HepG2 (cell line): ENCODE measurements around the gene AHSG. TPM values are rescaled to one million over a fixed set of nuclear protein-coding genes. Genes with fewer than 3 reads are reported as not detected.

Experiments used
- CENPT ChIP-seq: sonication (generic); formaldehyde crosslinking; IDR thresholded peaks from 2 replicates; pipeline ENCODE4 v1.8.0; 2022; ENCODE audit warnings: low read depth, mild to moderate bottlenecking, moderate library complexity, missing genetic modification reagents
- IKZF5 ChIP-seq: IDR thresholded peaks from 2 replicates; pipeline ENCODE4 v1.6.1; 2018; ENCODE audit warnings: missing genetic modification reagents, mild to moderate bottlenecking, missing compliant biosample characterization
- MBNL3 ChIP-seq: fragments of 250-450 bp; sonication (Bioruptor Pico); conservative IDR thresholded peaks from 2 replicates; pipeline ENCODE4 v1.8.0; 2022; ENCODE audit warnings: mild to moderate bottlenecking, inconsistent platforms
- NAIF1 ChIP-seq: sonication (generic); formaldehyde crosslinking; IDR thresholded peaks from 2 replicates; pipeline ENCODE4 v1.5.0; 2020; ENCODE audit warnings: mild to moderate bottlenecking, missing genetic modification reagents, borderline replicate concordance
- NFIB ChIP-seq: sonication (generic); formaldehyde crosslinking; IDR thresholded peaks from 2 replicates; pipeline ENCODE4 v1.9.0; 2021; ENCODE audit warnings: missing genetic modification reagents, mild to moderate bottlenecking, borderline replicate concordance
- NFKB2 ChIP-seq: sonication (generic); formaldehyde crosslinking; IDR thresholded peaks from 2 replicates; pipeline ENCODE4 v1.4.0; 2020; ENCODE audit warnings: missing genetic modification reagents, borderline replicate concordance
- SOX6 ChIP-seq, 2 experiments: fragments of 450-650 bp in 1 of 2; sonication (generic) in 1 of 2; formaldehyde crosslinking in 1 of 2; IDR thresholded peaks; 2 replicates each; pipeline versions ENCODE4 v1.4.0 to v1.6.1; 2017 to 2020; ENCODE audit warnings: antibody characterized with exemption in 1 of 2, mild to moderate bottlenecking in 1 of 2, missing genetic modification reagents in 1 of 2
- TBX3 ChIP-seq: fragments of 450-650 bp; IDR thresholded peaks from 2 replicates; pipeline ENCODE4 v1.6.1; 2017; ENCODE audit warnings: antibody characterized with exemption, mild to moderate bottlenecking, inconsistent platforms, borderline replicate concordance
- ZBTB25 ChIP-seq: IDR thresholded peaks from 2 replicates; pipeline ENCODE4 v1.6.1; 2018; ENCODE audit warnings: missing genetic modification reagents
- ZNF33B ChIP-seq: sonication (generic); formaldehyde crosslinking; IDR thresholded peaks from 2 replicates; pipeline ENCODE4 v1.5.1; 2020; ENCODE audit warnings: mild to moderate bottlenecking, missing genetic modification reagents
- ZNF432 ChIP-seq: sonication (generic); formaldehyde crosslinking; IDR thresholded peaks from 2 replicates; pipeline ENCODE4 v1.5.0; 2020; ENCODE audit warnings: missing genetic modification reagents, mild to moderate bottlenecking, borderline replicate concordance
- ZNF501 ChIP-seq: sonication (generic); formaldehyde crosslinking; IDR thresholded peaks from 2 replicates; pipeline ENCODE4 v1.5.1; 2020; ENCODE audit warnings: mild to moderate bottlenecking, moderate library complexity, missing genetic modification reagents
- ZNF557 ChIP-seq: sonication (generic); formaldehyde crosslinking; IDR thresholded peaks from 2 replicates; pipeline ENCODE4 v1.4.0; 2020; ENCODE audit warnings: missing genetic modification reagents
- ZNF614 ChIP-seq: IDR thresholded peaks from 2 replicates; pipeline ENCODE4 v1.6.1; 2018; ENCODE audit warnings: missing biosample characterization, missing genetic modification reagents, inconsistent platforms, borderline replicate concordance
- polyA plus RNA-seq, 8 experiments: library from polyadenylated mRNA; depleted of rRNA in 3 of 8; stranded (reverse) in 7 of 8; unstranded in 1 of 8; fragments of >200 nt; fragmentation: Illumina TruSeq in 4 of 8; extraction: Trizol in 4 of 8; gene quantifications; 2 replicates each; pipeline versions ENCODE4 v1.2.1 to v1.2.3, GENCODE V29; 2011 to 2016; ENCODE audit warnings: low read depth in 4 of 8, missing spikeins in 1 of 8, mixed read lengths in 1 of 8; ENCODE audit not compliant: insufficient read depth in 1 of 8
- total RNA-seq, 5 experiments: library from RNA; depleted of rRNA; stranded (reverse); fragments of >200 nt; fragmentation: Illumina TruSeq; extraction: Trizol; gene quantifications; 2 replicates each; pipeline ENCODE4 v1.2.3, GENCODE V29; 2016; ENCODE audit warnings: low read depth in 1 of 5
- TF ChIP-seq, protein P1 (sequence below): sonication (generic); formaldehyde crosslinking; IDR thresholded peaks from 2 replicates; pipeline ENCODE4 v1.9.0; 2021; ENCODE audit warnings: missing genetic modification reagents, borderline replicate concordance
- TF ChIP-seq, protein P2 (sequence below): sonication (generic); formaldehyde crosslinking; IDR thresholded peaks from one replicate; pipeline ENCODE4 v1.5.1; 2020; ENCODE audit warnings: mild to moderate bottlenecking, missing genetic modification reagents; ENCODE audit errors: not compliant biosample characterization

The AHSG gene
- total and polyA plus RNA-seq, 2 of the 13 experiments (the other 11 are each of a cell fraction or from before 2014, with no cell fraction given) = 2,043 to 19,152 TPM

- TF ChIP-seq ZNF33B (CRISPR knock-in tag) = no peak
- TF ChIP-seq ZNF557 (CRISPR knock-in tag) = 0 out of 2 replicates have a peak, but pooled peaks have one; percentile 8
- no peak for TF ChIP-seq SOX6 (IDR thresholded peaks at IDR 0.05)
- TF ChIP-seq SOX6 (CRISPR knock-in tag; IDR thresholded peaks at IDR 0.05) = no peak
- no peak for TF ChIP-seq CENPT
- TF ChIP-seq, protein P1, sequence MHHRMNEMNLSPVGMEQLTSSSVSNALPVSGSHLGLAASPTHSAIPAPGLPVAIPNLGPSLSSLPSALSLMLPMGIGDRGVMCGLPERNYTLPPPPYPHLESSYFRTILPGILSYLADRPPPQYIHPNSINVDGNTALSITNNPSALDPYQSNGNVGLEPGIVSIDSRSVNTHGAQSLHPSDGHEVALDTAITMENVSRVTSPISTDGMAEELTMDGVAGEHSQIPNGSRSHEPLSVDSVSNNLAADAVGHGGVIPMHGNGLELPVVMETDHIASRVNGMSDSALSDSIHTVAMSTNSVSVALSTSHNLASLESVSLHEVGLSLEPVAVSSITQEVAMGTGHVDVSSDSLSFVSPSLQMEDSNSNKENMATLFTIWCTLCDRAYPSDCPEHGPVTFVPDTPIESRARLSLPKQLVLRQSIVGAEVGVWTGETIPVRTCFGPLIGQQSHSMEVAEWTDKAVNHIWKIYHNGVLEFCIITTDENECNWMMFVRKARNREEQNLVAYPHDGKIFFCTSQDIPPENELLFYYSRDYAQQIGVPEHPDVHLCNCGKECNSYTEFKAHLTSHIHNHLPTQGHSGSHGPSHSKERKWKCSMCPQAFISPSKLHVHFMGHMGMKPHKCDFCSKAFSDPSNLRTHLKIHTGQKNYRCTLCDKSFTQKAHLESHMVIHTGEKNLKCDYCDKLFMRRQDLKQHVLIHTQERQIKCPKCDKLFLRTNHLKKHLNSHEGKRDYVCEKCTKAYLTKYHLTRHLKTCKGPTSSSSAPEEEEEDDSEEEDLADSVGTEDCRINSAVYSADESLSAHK (CRISPR knock-in tag) = no peak
- no peak for TF ChIP-seq ZNF501 (CRISPR knock-in tag)
- no peak for TF ChIP-seq NAIF1 (CRISPR knock-in tag)
- no peak for TF ChIP-seq ZBTB25 (CRISPR knock-in tag)
- TF ChIP-seq ZNF614 = no peak; the same call in 1 of the 2 replicates
- no peak for TF ChIP-seq IKZF5
- no peak for TF ChIP-seq NFKB2
- TF ChIP-seq ZNF432 (CRISPR knock-in tag) = no peak
- no peak for TF ChIP-seq NFIB (CRISPR knock-in tag)
- TF ChIP-seq MBNL3 = no peak
- TF ChIP-seq, protein P2, sequence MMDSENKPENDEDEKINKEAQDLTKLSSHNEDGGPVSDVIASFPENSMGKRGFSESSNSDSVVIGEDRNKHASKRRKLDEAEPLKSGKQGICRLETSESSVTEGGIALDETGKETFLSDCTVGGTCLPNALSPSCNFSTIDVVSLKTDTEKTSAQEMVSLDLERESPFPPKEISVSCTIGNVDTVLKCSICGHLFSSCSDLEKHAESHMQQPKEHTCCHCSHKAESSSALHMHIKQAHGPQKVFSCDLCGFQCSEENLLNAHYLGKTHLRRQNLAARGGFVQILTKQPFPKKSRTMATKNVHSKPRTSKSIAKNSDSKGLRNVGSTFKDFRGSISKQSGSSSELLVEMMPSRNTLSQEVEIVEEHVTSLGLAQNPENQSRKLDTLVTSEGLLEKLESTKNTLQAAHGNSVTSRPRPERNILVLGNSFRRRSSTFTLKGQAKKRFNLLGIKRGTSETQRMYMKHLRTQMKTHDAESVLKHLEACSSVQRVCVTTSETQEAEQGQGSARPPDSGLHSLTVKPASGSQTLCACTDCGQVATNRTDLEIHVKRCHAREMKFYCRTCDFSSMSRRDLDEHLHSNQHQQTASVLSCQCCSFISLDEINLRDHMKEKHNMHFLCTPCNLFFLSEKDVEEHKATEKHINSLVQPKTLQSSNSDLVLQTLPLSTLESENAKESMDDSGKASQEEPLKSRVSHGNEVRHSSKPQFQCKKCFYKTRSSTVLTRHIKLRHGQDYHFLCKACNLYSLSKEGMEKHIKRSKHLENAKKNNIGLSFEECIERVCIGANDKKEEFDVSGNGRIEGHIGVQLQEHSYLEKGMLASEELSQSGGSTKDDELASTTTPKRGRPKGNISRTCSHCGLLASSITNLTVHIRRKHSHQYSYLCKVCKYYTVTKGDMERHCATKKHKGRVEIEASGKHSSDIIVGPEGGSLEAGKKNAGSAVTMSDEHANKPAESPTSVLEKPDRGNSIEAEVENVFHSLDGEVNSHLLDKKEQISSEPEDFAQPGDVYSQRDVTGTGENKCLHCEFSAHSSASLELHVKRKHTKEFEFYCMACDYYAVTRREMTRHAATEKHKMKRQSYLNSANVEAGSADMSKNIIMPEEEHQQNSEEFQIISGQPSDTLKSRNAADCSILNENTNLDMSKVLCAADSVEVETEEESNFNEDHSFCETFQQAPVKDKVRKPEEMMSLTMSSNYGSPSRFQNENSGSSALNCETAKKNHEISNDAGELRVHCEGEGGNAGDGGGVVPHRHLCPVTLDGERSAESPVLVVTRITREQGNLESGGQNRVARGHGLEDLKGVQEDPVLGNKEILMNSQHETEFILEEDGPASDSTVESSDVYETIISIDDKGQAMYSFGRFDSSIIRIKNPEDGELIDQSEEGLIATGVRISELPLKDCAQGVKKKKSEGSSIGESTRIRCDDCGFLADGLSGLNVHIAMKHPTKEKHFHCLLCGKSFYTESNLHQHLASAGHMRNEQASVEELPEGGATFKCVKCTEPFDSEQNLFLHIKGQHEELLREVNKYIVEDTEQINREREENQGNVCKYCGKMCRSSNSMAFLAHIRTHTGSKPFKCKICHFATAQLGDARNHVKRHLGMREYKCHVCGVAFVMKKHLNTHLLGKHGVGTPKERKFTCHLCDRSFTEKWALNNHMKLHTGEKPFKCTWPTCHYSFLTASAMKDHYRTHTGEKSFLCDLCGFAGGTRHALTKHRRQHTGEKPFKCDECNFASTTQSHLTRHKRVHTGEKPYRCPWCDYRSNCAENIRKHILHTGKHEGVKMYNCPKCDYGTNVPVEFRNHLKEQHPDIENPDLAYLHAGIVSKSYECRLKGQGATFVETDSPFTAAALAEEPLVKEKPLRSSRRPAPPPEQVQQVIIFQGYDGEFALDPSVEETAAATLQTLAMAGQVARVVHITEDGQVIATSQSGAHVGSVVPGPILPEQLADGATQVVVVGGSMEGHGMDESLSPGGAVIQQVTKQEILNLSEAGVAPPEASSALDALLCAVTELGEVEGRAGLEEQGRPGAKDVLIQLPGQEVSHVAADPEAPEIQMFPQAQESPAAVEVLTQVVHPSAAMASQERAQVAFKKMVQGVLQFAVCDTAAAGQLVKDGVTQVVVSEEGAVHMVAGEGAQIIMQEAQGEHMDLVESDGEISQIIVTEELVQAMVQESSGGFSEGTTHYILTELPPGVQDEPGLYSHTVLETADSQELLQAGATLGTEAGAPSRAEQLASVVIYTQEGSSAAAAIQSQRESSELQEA = no peak
- no peak for TF ChIP-seq TBX3
These were observed 9.9 kb downstream of the AHSG start (continued) for GRCh38 chr3:186622651-186623310.
